Thyroid gland (tissue), 4 donors: ENCODE measurements around the gene CNTN5. TPM values are rescaled to one million over a fixed set of nuclear protein-coding genes. Genes with fewer than 3 reads are reported as not detected.

ENCODE experiments used
- DNase-seq, 2 donors: peaks; one replicate each; pipeline ENCODE4 v3.0.0-alpha.2; 2019
- H3K27ac ChIP-seq, 3 donors: fragments of 200-600 bp; sonication (generic); 1 replicate in 2 of 3; 2 replicates in 1 of 3; pipeline ENCODE4 v1.5.1; 2016 to 2019; ENCODE audit warnings: mild to moderate bottlenecking in 1 of 3, moderate library complexity in 1 of 3
- H3K27me3 ChIP-seq: fragments of 200-600 bp; sonication (generic); one replicate; pipeline ENCODE4 v1.5.1; 2019
- H3K36me3 ChIP-seq, 2 donors: fragments of 200-600 bp; sonication (generic); one replicate each; pipeline ENCODE4 v1.5.1; 2016 to 2019
- H3K4me1 ChIP-seq, 2 donors: fragments of 200-600 bp; sonication (generic); one replicate each; pipeline ENCODE4 v1.5.1; 2017 to 2019
- H3K4me3 ChIP-seq, 3 donors: fragments of 200-600 bp; sonication (generic); replicated peaks in 1 of 3; 1 replicate in 2 of 3; 2 replicates in 1 of 3; pipeline ENCODE4 v1.5.1; 2016; ENCODE audit warnings: mild to moderate bottlenecking in 1 of 3
- H3K9me3 ChIP-seq: fragments of 200-600 bp; sonication (generic); one replicate; pipeline ENCODE4 v1.5.1; 2017
- CTCF ChIP-seq, 6 experiments: fragments of 200-600 bp in 3 of 6; fragments of 450-650 bp in 3 of 6; sonication (generic) in 3 of 6; IDR thresholded peaks; one replicate each; pipeline ENCODE4 v1.5.1; 2016 to 2019; ENCODE audit warnings: antibody characterized with exemption in 6 of 6, mild to moderate bottlenecking in 2 of 6, inconsistent platforms in 1 of 6, moderate library complexity in 1 of 6
- POLR2A ChIP-seq, 2 donors: fragments of 450-650 bp; IDR thresholded peaks; one replicate each; pipeline ENCODE4 v1.6.1; 2017; ENCODE audit warnings: antibody characterized with exemption in 2 of 2, mild to moderate bottlenecking in 2 of 2, moderate library complexity in 1 of 2
- WGBS, 2 donors: methylation state at CpG; one replicate each; pipeline ENCODE4 v1.1.5; 2017; 5-methylcytosine and 5-hydroxymethylcytosine counted together
- intact Hi-C: fragments of 100-400 bp; cut with DNase I; formaldehyde crosslinking; loops from one replicate; pipeline ENCODE4 v1.15.1; 2023
- total RNA-seq, 4 donors: library from RNA; depleted of rRNA; stranded (reverse); fragments of >200 nt; gene quantifications; one replicate each; pipeline ENCODE4 v1.2.3, GENCODE V29; 2016

Gene CNTN5
- total RNA-seq, 4 donors from 2014 or later = 1.9 to 14.3 (median 12.0) TPM

- Histone ChIP-seq H3K4me3 (no peak overlapping the region), H3K27me3 (no peaks in the 10 kb centered on the region), H3K4me1 (no peaks in the 10 kb centered on the region), H3K27ac (no peak overlapping the region), H3K36me3 (no peaks in the 10 kb centered on the region), H3K9me3 (no peaks in the 10 kb centered on the region)
- DNase-seq = no peak
- WGBS, 2 donors = 53 to 56% methylated on average over 4 of the region's 4 CpGs
- intact Hi-C loops = no loop called here
- TF ChIP-seq CTCF (IDR thresholded peaks at IDR 0.05) (no peak), POLR2A (IDR thresholded peaks at IDR 0.05) (no peak)
Observed at GRCh38 chr11:99423428-99423983, 402.8 kb downstream of the CNTN5 start.

- H3K36me3 ChIP-seq = no peaks in the 10 kb centered on the region
- intact Hi-C loops = no loop called here
Observed at GRCh38 chr11:99424313-99425084, 403.8 kb downstream of the CNTN5 start.

DNA sequence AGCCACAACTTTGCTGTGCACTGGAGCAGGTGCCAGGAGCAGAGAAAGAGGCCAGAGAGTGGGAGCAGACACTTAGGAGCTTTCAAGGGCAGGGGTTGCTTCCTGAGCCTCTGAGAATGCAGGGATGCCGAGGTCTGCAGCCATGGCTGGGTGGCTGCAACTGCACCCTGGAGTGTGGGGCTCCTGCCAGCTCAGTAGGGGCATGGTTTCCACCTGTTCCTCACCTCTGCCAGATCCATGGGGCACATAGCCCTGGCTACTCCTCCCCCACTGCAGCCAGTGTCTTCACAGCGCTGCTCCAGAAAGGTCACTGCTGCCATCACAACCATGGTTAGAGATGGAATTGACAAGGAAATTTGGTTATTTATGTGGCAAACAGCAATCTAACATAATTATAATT is 404.8 kb downstream of the CNTN5 start:
- Histone ChIP-seq H3K27me3 (no peaks in the 10 kb centered on the region), H3K4me1 (no peaks in the 10 kb centered on the region), H3K4me3 (no peak overlapping the region), H3K27ac (no peak overlapping the region), H3K36me3 (no peaks in the 10 kb centered on the region), H3K9me3 (no peaks in the 10 kb centered on the region)
- DNase-seq = no peak
- TF ChIP-seq POLR2A (IDR thresholded peaks at IDR 0.05) = no peak
- TF ChIP-seq CTCF (IDR thresholded peaks at IDR 0.05) = no peak
- 57 to 100% methylated on average over 1 to 2 of the region's 2 CpGs for WGBS, 2 donors
- intact Hi-C loops = no loop called here

More at GRCh38 chr11:99424313-99425084, 403.8 kb downstream of the CNTN5 start:
- Histone ChIP-seq H3K9me3 (no peaks in the 10 kb centered on the region), H3K27me3 (no peaks in the 10 kb centered on the region), H3K4me3 (no peak overlapping the region), H3K4me1 (no peaks in the 10 kb centered on the region), H3K27ac (no peak overlapping the region)
- no peak for DNase-seq
- 94 to 95% methylated on average over 10 to 11 of the region's 12 CpGs for WGBS, 2 donors
- TF ChIP-seq CTCF (IDR thresholded peaks at IDR 0.05) (no peak), POLR2A (IDR thresholded peaks at IDR 0.05) (no peak)

- Histone ChIP-seq H3K27me3 (no peaks in the 10 kb centered on the region), H3K36me3 (no peaks in the 10 kb centered on the region), H3K4me1 (no peaks in the 10 kb centered on the region), H3K4me3 (no peak overlapping the region), H3K9me3 (no peaks in the 10 kb centered on the region), H3K27ac (no peak overlapping the region)
- 90 to 91% methylated on average over 3 of the region's 3 CpGs for WGBS, 2 donors
- no peak for TF ChIP-seq CTCF (IDR thresholded peaks at IDR 0.05)
- TF ChIP-seq POLR2A (IDR thresholded peaks at IDR 0.05) = no peak
- intact Hi-C loops = no loop called here
- no peak for DNase-seq
Observed at GRCh38 chr11:99432677-99433076, 411.9 kb downstream of the CNTN5 start.

DNA sequence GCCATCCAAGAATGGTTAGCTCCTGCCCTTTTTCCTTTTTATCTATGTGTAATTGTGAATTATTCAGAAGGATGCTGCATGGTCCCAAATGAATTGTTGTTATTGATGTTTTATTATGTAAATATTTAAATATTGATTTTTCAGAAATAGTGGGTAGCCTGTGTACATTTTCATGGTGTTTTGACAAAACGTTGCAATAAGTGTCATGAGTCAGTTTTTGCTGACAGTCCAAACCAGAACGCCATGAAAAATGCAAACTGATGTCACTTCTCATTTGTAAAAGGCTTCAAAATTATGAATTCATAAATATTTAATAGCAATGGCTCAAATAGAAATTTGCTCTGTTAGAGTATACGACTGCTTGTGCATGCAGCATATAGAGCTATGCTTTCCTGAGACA is 422.5 kb downstream of the CNTN5 start:
- Histone ChIP-seq H3K4me3 (no peak overlapping the region), H3K27ac (no peak overlapping the region), H3K4me1 (no peaks in the 10 kb centered on the region), H3K36me3 (no peaks in the 10 kb centered on the region), H3K27me3 (no peaks in the 10 kb centered on the region), H3K9me3 (no peaks in the 10 kb centered on the region)
- no peak for DNase-seq
- TF ChIP-seq POLR2A (IDR thresholded peaks at IDR 0.05) (no peak), CTCF (IDR thresholded peaks at IDR 0.05) (no peak)
- intact Hi-C loops = no loop called here
- 84 to 88% methylated on average over 3 of the region's 3 CpGs for WGBS, 2 donors
